ENCODE data around the gene MEGF9.

Gene MEGF9

DNA sequence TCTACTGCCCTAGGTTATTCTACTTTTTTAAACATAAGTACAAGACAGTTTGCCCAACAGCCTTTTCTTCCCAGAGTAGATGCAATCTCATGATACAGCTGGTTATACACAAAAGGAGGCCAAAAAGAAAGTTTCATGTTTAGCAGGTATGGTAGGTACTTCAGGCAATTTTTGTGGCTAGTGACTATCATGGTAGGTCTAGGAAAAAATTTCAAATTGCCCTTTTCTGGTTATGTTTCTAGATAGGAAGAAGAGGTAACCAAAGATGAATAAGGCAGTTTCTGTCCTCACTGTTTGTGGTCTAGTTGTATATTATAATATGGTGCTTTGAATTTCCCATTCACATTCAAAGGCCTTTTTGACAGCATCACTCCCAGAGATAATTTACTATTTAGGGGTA lies 19.7 kb downstream of the MEGF9 start:
- H3K4me3 ChIP-seq (ENCODE audit: low read depth, low read length) = no peak overlapping the region
- TF ChIP-seq, protein P1, sequence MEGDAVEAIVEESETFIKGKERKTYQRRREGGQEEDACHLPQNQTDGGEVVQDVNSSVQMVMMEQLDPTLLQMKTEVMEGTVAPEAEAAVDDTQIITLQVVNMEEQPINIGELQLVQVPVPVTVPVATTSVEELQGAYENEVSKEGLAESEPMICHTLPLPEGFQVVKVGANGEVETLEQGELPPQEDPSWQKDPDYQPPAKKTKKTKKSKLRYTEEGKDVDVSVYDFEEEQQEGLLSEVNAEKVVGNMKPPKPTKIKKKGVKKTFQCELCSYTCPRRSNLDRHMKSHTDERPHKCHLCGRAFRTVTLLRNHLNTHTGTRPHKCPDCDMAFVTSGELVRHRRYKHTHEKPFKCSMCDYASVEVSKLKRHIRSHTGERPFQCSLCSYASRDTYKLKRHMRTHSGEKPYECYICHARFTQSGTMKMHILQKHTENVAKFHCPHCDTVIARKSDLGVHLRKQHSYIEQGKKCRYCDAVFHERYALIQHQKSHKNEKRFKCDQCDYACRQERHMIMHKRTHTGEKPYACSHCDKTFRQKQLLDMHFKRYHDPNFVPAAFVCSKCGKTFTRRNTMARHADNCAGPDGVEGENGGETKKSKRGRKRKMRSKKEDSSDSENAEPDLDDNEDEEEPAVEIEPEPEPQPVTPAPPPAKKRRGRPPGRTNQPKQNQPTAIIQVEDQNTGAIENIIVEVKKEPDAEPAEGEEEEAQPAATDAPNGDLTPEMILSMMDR (conservative IDR thresholded peaks at IDR 0.05; ENCODE audit: low read depth, low read length) = no peak
- no peak for DNase-seq (ENCODE audit: low read depth)

DNA sequence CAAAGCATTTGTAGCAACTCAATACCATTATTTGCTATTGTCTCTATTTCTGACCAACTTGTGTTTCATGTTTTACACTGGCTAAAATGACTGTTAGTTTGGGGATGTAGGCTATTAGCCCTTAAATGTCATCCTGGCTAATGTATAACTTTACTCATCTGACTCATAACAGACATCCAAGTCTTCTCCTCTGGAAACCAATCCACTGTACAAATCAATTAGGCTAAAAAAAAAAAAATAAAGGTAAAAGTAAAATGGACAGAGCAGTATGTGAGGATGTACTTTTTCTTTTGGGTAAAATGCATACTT lies 20.6 kb downstream of the MEGF9 start:
- H3K4me3 ChIP-seq (ENCODE audit: low read depth, low read length) = no peak overlapping the region
- no peak for DNase-seq (ENCODE audit: low read depth)
- TF ChIP-seq, protein P1 (conservative IDR thresholded peaks at IDR 0.05; ENCODE audit: low read depth, low read length) = no peak

DNA sequence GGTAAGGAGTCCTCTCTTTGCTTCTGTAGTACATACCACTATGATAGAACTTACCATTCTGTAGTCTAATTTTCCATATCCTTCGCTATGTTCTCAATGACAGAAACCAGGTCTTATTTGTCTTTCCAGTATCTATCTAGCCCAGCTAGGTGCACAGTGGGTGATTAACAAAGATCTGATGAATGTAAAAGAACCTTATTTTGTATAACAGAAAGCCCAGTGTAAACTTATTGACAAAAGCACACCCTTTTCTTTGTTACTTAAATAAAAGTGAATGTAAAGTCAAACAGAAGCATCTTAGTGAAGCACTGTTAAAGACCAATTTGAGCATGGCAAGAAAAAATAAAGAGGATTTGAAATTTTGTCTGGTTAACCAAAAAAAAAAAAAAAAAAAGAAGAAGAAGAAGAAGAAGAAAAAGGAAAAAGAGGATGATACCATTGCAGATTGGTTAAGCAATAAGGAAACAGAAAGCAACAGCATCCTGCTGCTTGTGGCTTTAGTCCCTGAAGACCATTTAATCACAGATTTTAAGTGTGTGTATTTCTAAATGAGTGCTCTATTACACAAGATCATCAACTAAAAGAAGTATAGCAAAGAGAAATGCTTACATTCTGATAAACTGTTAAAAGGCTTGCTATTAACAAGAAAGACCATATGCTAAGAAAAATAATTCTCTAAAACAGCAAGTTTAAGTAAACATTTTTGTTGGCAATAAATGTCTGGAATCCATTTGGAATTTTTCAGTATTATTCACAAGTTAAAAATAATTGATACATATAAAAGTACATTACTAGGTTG lies 21.2 kb downstream of the MEGF9 start:
- peak; percentile 75 for DNase-seq (ENCODE audit: low read depth)
- TF ChIP-seq, protein P1 (conservative IDR thresholded peaks at IDR 0.05; ENCODE audit: low read depth, low read length) = no peak
- H3K4me3 ChIP-seq (ENCODE audit: low read depth, low read length) = no peak overlapping the region

DNA sequence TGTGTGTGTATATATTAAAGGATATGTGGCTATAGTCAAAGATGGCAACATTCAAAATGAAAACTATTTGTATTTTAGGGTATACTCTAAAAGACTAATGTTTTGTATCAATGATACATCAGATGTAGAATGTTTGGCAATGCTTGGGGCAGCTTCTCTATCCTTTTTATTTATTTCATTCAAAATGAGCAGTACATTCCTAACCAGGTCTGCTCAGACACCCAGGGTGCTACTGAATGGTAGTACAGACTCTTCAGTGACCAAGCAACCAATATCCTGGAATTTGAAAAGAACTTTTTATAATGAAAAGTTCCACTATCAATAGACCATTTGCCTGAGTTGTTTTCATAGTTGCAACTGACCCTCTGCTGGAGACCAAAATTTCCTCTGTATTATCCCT lies 23.9 kb downstream of the MEGF9 start:
- DNase-seq (ENCODE audit: low read depth) = no peak
- no peak overlapping the region for H3K4me3 ChIP-seq (ENCODE audit: low read depth, low read length)
- TF ChIP-seq, protein P1 (conservative IDR thresholded peaks at IDR 0.05; ENCODE audit: low read depth, low read length) = no peak

DNA sequence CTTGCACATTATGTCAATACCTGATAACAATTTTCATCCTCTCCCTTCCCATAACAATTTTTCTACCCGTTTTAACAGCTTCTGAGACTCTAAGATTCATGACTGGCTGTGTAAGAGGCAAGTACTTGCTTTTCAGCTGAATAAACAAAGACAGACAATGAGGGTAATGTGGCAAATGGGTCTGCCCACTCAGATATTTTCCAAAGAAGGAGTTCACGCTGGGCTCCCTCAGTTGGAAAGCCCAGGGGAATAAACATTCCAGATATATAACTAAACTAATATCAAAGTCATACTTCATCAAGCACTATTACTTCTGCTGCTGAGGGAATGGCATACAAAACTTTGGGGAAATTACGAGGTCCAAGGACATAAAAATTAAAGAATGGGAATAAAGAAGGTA lies 24.4 kb downstream of the MEGF9 start:
- no peak overlapping the region for H3K4me3 ChIP-seq (ENCODE audit: low read depth, low read length)
- peak; percentile 48 for DNase-seq (ENCODE audit: low read depth)
- TF ChIP-seq, protein P1 (conservative IDR thresholded peaks at IDR 0.05; ENCODE audit: low read depth, low read length) = no peak

DNA sequence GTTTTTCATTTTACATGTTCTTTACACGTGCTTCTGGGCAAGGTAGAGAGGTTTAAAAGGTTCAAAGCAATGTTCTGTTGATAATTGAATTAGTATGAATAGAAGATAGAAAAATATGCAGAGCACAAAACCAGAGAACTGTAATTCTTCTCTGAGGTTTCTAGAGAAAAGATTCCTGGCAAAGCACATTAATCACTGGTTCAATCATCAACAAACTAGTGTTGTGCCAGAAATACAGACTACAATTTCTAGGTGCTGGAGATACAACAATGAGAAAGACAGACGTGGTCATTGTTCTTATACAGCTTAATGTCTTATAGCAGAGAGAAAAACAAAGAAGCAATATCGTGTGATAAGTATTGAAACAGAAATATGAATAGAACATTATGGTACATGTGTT lies 25.5 kb downstream of the MEGF9 start:
- no peak for DNase-seq (ENCODE audit: low read depth)
- TF ChIP-seq, protein P1 (conservative IDR thresholded peaks at IDR 0.05; ENCODE audit: low read depth, low read length) = no peak
- H3K4me3 ChIP-seq (ENCODE audit: low read depth, low read length) = no peak overlapping the region

DNA sequence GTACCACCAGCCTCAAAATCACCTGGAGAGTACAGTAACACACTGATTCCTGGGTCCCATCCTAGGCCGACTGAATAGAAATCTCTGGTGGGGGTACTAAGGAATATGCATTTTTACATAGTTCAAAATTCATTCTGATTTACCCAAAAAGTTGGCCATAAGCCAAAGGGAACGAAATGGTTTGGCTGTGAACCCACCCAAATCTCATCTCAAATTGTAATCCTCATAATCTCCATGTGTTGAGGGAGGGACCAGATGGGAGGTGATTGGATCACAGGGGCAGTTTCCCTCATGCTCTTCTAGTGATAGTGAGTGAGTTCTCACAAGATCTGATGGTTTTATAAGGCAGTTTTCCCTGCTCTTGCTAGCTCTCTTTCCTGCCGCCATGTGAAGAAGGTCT lies 31.1 kb downstream of the MEGF9 start:
- H3K4me3 ChIP-seq (ENCODE audit: low read depth, low read length) = no peak overlapping the region
- no peak for DNase-seq (ENCODE audit: low read depth)
- TF ChIP-seq, protein P1 (conservative IDR thresholded peaks at IDR 0.05; ENCODE audit: low read depth, low read length) = no peak
